Measurements from ENCODE around the gene CLEC16A.

DNA sequence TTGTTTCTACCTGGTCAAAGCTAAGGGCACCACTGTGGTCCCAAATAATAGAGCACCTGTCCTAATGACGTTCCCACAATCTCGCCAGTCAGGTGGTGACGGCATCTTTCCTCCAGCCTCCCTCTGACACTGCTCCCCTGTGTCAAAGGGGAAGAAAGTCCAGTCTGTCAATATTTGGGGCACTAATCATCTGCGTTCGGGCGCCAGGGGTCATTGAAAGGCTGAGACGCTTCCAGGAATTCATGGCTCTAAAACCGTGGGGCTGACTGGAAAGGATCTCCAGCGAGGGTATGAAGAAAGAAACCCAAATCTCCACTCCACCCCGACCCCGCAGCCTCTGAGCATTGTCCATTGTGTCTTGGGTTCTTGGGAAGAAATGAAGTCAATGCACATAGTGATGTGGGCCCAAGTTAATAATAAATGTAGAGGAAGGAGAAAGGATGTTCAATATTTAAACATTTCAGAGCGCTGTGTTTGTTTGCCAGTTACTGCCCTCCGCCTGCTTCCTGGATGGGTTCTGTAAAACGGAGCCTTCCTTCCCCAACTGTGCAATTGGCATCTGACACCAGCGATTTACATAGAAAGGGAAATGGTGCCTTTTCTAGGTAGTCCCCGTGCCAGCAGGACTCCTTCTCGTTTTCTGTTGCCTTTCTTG lies 208.4 kb downstream of the CLEC16A start:
- TF ChIP-seq, protein P1, sequence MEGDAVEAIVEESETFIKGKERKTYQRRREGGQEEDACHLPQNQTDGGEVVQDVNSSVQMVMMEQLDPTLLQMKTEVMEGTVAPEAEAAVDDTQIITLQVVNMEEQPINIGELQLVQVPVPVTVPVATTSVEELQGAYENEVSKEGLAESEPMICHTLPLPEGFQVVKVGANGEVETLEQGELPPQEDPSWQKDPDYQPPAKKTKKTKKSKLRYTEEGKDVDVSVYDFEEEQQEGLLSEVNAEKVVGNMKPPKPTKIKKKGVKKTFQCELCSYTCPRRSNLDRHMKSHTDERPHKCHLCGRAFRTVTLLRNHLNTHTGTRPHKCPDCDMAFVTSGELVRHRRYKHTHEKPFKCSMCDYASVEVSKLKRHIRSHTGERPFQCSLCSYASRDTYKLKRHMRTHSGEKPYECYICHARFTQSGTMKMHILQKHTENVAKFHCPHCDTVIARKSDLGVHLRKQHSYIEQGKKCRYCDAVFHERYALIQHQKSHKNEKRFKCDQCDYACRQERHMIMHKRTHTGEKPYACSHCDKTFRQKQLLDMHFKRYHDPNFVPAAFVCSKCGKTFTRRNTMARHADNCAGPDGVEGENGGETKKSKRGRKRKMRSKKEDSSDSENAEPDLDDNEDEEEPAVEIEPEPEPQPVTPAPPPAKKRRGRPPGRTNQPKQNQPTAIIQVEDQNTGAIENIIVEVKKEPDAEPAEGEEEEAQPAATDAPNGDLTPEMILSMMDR (IDR thresholded peaks at IDR 0.05), result no peak
- TF ChIP-seq POLR2A (IDR thresholded peaks at IDR 0.05), result no peak

Data from thyroid gland (tissue), 4 donors.